ENCODE results near the gene BCL2L14.
"Not testable (repeated sequence)": the region's sequence is repeated elsewhere in the genome, so short reads cannot be mapped to it uniquely, and the experiment has no call there.

The BCL2L14 gene

DNA sequence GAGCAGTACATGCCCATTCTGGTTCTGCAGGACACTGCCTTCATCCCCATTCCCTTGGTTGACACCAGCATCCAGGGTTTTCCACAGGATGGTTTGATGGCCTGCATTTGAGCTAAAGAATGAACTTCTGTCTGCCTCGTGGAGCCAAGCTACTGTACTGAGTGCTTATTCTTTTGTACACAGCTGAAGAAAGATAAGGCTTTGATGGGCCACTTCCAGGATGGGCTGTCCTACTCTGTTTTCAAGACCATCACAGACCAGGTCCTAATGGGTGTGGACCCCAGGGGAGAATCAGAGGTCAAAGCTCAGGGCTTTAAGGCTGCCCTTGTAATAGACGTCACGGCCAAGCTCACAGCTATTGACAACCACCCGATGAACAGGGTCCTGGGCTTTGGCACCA is 23.7 kb downstream of the BCL2L14 start:
- Histone ChIP-seq H3K36me3 (ENCODE audit: insufficient read depth, insufficient read length, low read length) (peaks cover 9% of the 10 kb centered on the region), H3K9ac (ENCODE audit: insufficient read length, low read depth) (no peak overlapping the region), H3K27me3 (ENCODE audit: insufficient read depth, insufficient read length) (no peaks in the 10 kb centered on the region), H3K9me3 (ENCODE audit: insufficient read depth, low read length) (no peaks in the 10 kb centered on the region), H3K4me1 (ENCODE audit: insufficient read depth, insufficient read length) (peaks cover 5% of the 10 kb centered on the region), H3K4me3 (ENCODE audit: insufficient read length, low read depth) (no peak overlapping the region)
- DNase-seq (ENCODE audit: low read depth, low spot score) = no peak
- no peak for TF ChIP-seq ZNF274 (IDR thresholded peaks at IDR 0.05; ENCODE audit: low read depth, low read length)
- no peak for TF ChIP-seq YY1 (IDR thresholded peaks at IDR 0.05; ENCODE audit: insufficient read depth, insufficient read length)
- no peak for TF ChIP-seq SUZ12 (IDR thresholded peaks at IDR 0.05; ENCODE audit: extremely low read depth, insufficient read depth, insufficient read length)

- H3K36me3 ChIP-seq (ENCODE audit: insufficient read depth, insufficient read length, low read length) = peaks cover 9% of the 10 kb centered on the region
- TF ChIP-seq SUZ12 (IDR thresholded peaks at IDR 0.05; ENCODE audit: extremely low read depth, insufficient read depth, insufficient read length) (no peak), YY1 (IDR thresholded peaks at IDR 0.05; ENCODE audit: insufficient read depth, insufficient read length) (no peak), ZNF274 (IDR thresholded peaks at IDR 0.05; ENCODE audit: low read depth, low read length) (no peak)
- peaks cover 5% of the 10 kb centered on the region for H3K4me1 ChIP-seq (ENCODE audit: insufficient read depth, insufficient read length)
- no peaks in the 10 kb centered on the region for H3K27me3 ChIP-seq (ENCODE audit: insufficient read depth, insufficient read length)
- no peak overlapping the region for H3K9ac ChIP-seq (ENCODE audit: insufficient read length, low read depth)
- H3K4me3 ChIP-seq (ENCODE audit: insufficient read length, low read depth) = no peak overlapping the region
- no peaks in the 10 kb centered on the region for H3K9me3 ChIP-seq (ENCODE audit: insufficient read depth, low read length)
- no peak for DNase-seq (ENCODE audit: low read depth, low spot score)
Measured at GRCh38 chr12:12095021-12095420, 24.3 kb downstream of the BCL2L14 start.

- peaks cover 15% of the 10 kb centered on the region for H3K36me3 ChIP-seq (ENCODE audit: insufficient read depth, insufficient read length, low read length)
- no peaks in the 10 kb centered on the region for H3K9me3 ChIP-seq (ENCODE audit: insufficient read depth, low read length)
- no peaks in the 10 kb centered on the region for H3K4me1 ChIP-seq (ENCODE audit: insufficient read depth, insufficient read length)
- H3K9ac ChIP-seq (ENCODE audit: insufficient read length, low read depth) = no peak overlapping the region
- DNase-seq (ENCODE audit: low read depth, low spot score) = no peak
- TF ChIP-seq ZNF274 (IDR thresholded peaks at IDR 0.05; ENCODE audit: low read depth, low read length) = no peak
- no peak for TF ChIP-seq YY1 (IDR thresholded peaks at IDR 0.05; ENCODE audit: insufficient read depth, insufficient read length)
- TF ChIP-seq SUZ12 (IDR thresholded peaks at IDR 0.05; ENCODE audit: extremely low read depth, insufficient read depth, insufficient read length) = no peak
- H3K27me3 ChIP-seq (ENCODE audit: insufficient read depth, insufficient read length) = no peaks in the 10 kb centered on the region
- no peak overlapping the region for H3K4me3 ChIP-seq (ENCODE audit: insufficient read length, low read depth)
Measured at GRCh38 chr12:12097891-12098690, 27.4 kb downstream of the BCL2L14 start.

DNA sequence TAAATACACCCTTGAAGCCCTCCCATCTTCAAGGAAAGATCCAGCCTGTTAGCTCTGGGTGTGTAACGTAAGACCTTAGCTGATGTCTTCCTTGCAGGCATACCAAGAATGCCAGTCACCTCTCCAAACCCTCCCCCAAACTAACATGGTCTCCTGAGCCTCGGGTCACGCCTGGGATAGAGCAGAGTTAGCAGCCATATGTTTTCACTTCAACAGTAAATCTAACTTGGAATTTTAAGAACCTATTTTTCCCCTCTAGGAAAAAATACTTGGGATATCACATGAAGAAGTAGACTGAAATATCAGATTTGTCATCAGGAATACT is 27.9 kb downstream of the BCL2L14 start:
- Histone ChIP-seq H3K9me3 (ENCODE audit: insufficient read depth, low read length) (0 out of 2 replicates have a peak, but pooled peaks cover 1% of the 10 kb centered on the region), H3K4me3 (ENCODE audit: insufficient read length, low read depth) (no peak overlapping the region), H3K27me3 (ENCODE audit: insufficient read depth, insufficient read length) (no peaks in the 10 kb centered on the region), H3K4me1 (ENCODE audit: insufficient read depth, insufficient read length) (no peaks in the 10 kb centered on the region), H3K36me3 (ENCODE audit: insufficient read depth, insufficient read length, low read length) (peaks cover 15% of the 10 kb centered on the region), H3K9ac (ENCODE audit: insufficient read length, low read depth) (no peak overlapping the region)
- DNase-seq (ENCODE audit: low read depth, low spot score) = no peak
- TF ChIP-seq YY1 (IDR thresholded peaks at IDR 0.05; ENCODE audit: insufficient read depth, insufficient read length) = no peak
- TF ChIP-seq SUZ12 (IDR thresholded peaks at IDR 0.05; ENCODE audit: extremely low read depth, insufficient read depth, insufficient read length) = no peak
- TF ChIP-seq ZNF274 (IDR thresholded peaks at IDR 0.05; ENCODE audit: low read depth, low read length) = no peak

- Histone ChIP-seq H3K9ac (ENCODE audit: insufficient read length, low read depth) (no peak overlapping the region), H3K27me3 (ENCODE audit: insufficient read depth, insufficient read length) (no peaks in the 10 kb centered on the region), H3K36me3 (ENCODE audit: insufficient read depth, insufficient read length, low read length) (peaks cover 15% of the 10 kb centered on the region), H3K4me1 (ENCODE audit: insufficient read depth, insufficient read length) (no peaks in the 10 kb centered on the region), H3K9me3 (ENCODE audit: insufficient read depth, low read length) (peaks cover 6% of the 10 kb centered on the region; the same call in 1 of the 2 replicates), H3K4me3 (ENCODE audit: insufficient read length, low read depth) (no peak overlapping the region)
- no peak for DNase-seq (ENCODE audit: low read depth, low spot score)
- TF ChIP-seq SUZ12 (IDR thresholded peaks at IDR 0.05; ENCODE audit: extremely low read depth, insufficient read depth, insufficient read length) (no peak), ZNF274 (IDR thresholded peaks at IDR 0.05; ENCODE audit: low read depth, low read length) (no peak), YY1 (IDR thresholded peaks at IDR 0.05; ENCODE audit: insufficient read depth, insufficient read length) (no peak)
Measured at GRCh38 chr12:12099102-12099501, 28.4 kb downstream of the BCL2L14 start.

GRCh38 chr12:12107678-12108077 is 36.9 kb downstream of the BCL2L14 start:
- TF ChIP-seq YY1 (IDR thresholded peaks at IDR 0.05; ENCODE audit: insufficient read depth, insufficient read length) (no peak), ZNF274 (IDR thresholded peaks at IDR 0.05; ENCODE audit: low read depth, low read length) (no peak), SUZ12 (IDR thresholded peaks at IDR 0.05; ENCODE audit: extremely low read depth, insufficient read depth, insufficient read length) (no peak)
- Histone ChIP-seq H3K9me3 (ENCODE audit: insufficient read depth, low read length) (peaks cover 36% of the 10 kb centered on the region), H3K9ac (ENCODE audit: insufficient read length, low read depth) (no peak overlapping the region), H3K27me3 (ENCODE audit: insufficient read depth, insufficient read length) (no peaks in the 10 kb centered on the region), H3K4me3 (ENCODE audit: insufficient read length, low read depth) (no peak overlapping the region), H3K36me3 (ENCODE audit: insufficient read depth, insufficient read length, low read length) (no peaks in the 10 kb centered on the region), H3K4me1 (ENCODE audit: insufficient read depth, insufficient read length) (no peaks in the 10 kb centered on the region)
- DNase-seq (ENCODE audit: low read depth, low spot score) = no peak

DNA sequence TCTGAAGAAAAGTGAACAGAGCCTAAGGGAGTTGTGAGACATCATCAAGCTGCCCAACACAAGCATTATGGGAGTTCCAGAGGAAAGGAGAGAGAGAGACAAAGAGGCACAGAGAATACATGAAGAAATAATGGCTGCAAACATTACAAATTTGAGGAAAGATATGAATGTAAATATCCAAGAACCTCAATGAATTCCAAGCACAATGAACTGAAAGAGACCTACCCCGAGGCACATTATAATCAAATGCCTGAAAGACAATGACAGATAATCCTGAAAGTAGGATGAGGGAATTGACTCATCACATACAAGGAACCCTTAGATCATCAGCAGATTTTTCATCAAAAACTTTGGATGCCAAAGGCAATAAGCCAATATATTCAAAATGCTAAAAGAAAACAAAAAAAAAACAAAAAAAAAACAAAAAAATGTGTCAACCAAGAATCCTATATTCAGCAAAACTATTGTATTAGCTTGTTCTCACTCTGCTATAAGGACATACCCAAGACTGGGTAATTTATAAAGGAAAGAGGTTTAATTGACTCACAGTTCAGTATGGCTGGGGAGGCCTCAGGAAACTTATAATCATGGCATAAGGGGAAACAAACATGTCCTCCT is 37.8 kb downstream of the BCL2L14 start:
- DNase-seq (ENCODE audit: low read depth, low spot score) = no peak
- no peak for TF ChIP-seq ZNF274 (IDR thresholded peaks at IDR 0.05; ENCODE audit: low read depth, low read length)
- no peak for TF ChIP-seq SUZ12 (IDR thresholded peaks at IDR 0.05; ENCODE audit: extremely low read depth, insufficient read depth, insufficient read length)
- no peak for TF ChIP-seq YY1 (IDR thresholded peaks at IDR 0.05; ENCODE audit: insufficient read depth, insufficient read length)
- peaks cover 36% of the 10 kb centered on the region for H3K9me3 ChIP-seq (ENCODE audit: insufficient read depth, low read length)
- peaks cover 5% of the 10 kb centered on the region for H3K36me3 ChIP-seq (ENCODE audit: insufficient read depth, insufficient read length, low read length)
- no peaks in the 10 kb centered on the region for H3K27me3 ChIP-seq (ENCODE audit: insufficient read depth, insufficient read length)
- H3K4me3 ChIP-seq (ENCODE audit: insufficient read length, low read depth) = no peak overlapping the region
- H3K9ac ChIP-seq (ENCODE audit: insufficient read length, low read depth) = no peak overlapping the region
- no peaks in the 10 kb centered on the region for H3K4me1 ChIP-seq (ENCODE audit: insufficient read depth, insufficient read length)

- H3K9ac ChIP-seq (ENCODE audit: insufficient read length, low read depth); H3K4me3 ChIP-seq (ENCODE audit: insufficient read length, low read depth); H3K4me1 ChIP-seq (ENCODE audit: insufficient read depth, insufficient read length); H3K27me3 ChIP-seq (ENCODE audit: insufficient read depth, insufficient read length); DNase-seq (ENCODE audit: low read depth, low spot score): not testable (repeated sequence)
- H3K36me3 ChIP-seq (ENCODE audit: insufficient read depth, insufficient read length, low read length) = peaks cover 10% of the 10 kb centered on the region
- H3K9me3 ChIP-seq (ENCODE audit: insufficient read depth, low read length) = peaks cover 26% of the 10 kb centered on the region
Measured at GRCh38 chr12:12110923-12111555, 40.3 kb downstream of the BCL2L14 start.
